H9 (cell line): Measurements from ENCODE around the gene RNPS1. TPM values are rescaled to one million over a fixed set of nuclear protein-coding genes. Genes with fewer than 3 reads are reported as not detected.

Source experiments
- DNase-seq: peaks from one replicate; pipeline ENCODE4 v3.0.0-alpha.2; 2017
- H2AFZ ChIP-seq: one replicate; pipeline ENCODE4 v1.6.1; 2013; ENCODE audit warnings: mild to moderate bottlenecking, low read length, control low read depth, moderate library complexity
- H2AK5ac ChIP-seq: 2 replicates; pipeline ENCODE4 v1.6.1; 2013; ENCODE audit warnings: low read length, control low read depth, mixed read lengths; ENCODE audit not compliant: insufficient read length
- H2BK120ac ChIP-seq: one replicate; pipeline ENCODE4 v1.6.1; 2013; ENCODE audit warnings: low read depth, mild to moderate bottlenecking, low read length, control low read depth, inconsistent platforms; ENCODE audit not compliant: poor library complexity, severe bottlenecking
- H2BK12ac ChIP-seq: 2 replicates; pipeline ENCODE4 v1.6.1; 2013; ENCODE audit warnings: low read length, control low read depth, mixed read lengths, low read depth; ENCODE audit not compliant: insufficient read length
- H2BK15ac ChIP-seq: 2 replicates; pipeline ENCODE4 v1.6.1; 2013; ENCODE audit warnings: low read depth, low read length, control low read depth
- H2BK20ac ChIP-seq: one replicate; pipeline ENCODE4 v1.6.1; 2013; ENCODE audit warnings: low read depth, mild to moderate bottlenecking, low read length, control low read depth, inconsistent platforms; ENCODE audit not compliant: poor library complexity, severe bottlenecking
- H2BK5ac ChIP-seq: 2 replicates; pipeline ENCODE4 v1.6.1; 2013; ENCODE audit warnings: low read length, control low read depth, mixed read lengths; ENCODE audit not compliant: insufficient read length
- H3K14ac ChIP-seq: 2 replicates; pipeline ENCODE4 v1.6.1; 2013; ENCODE audit warnings: low read length, control low read depth; ENCODE audit not compliant: insufficient read depth
- H3K18ac ChIP-seq: 2 replicates; pipeline ENCODE4 v1.6.1; 2013; ENCODE audit warnings: low read depth, mild to moderate bottlenecking, mixed read lengths, low read length, control low read depth; ENCODE audit not compliant: insufficient read length
- H3K23ac ChIP-seq: 2 replicates; pipeline ENCODE4 v1.6.1; 2013; ENCODE audit warnings: low read length, control low read depth, mixed read lengths, low read depth; ENCODE audit not compliant: insufficient read length
- H3K23me2 ChIP-seq: 2 replicates; pipeline ENCODE4 v1.6.1; 2013; ENCODE audit warnings: low read depth, mild to moderate bottlenecking, mixed read lengths, low read length, control low read depth; ENCODE audit not compliant: insufficient read length, poor library complexity, severe bottlenecking
- H3K27ac ChIP-seq: 2 replicates; pipeline ENCODE4 v1.5.1; 2013; ENCODE audit warnings: low read length, control low read depth, mixed read lengths, low read depth; ENCODE audit not compliant: insufficient read length
- H3K27me3 ChIP-seq: 2 replicates; pipeline ENCODE4 v1.6.1; 2013; ENCODE audit warnings: low read length, control low read depth, inconsistent platforms; ENCODE audit not compliant: insufficient read depth
- H3K4ac ChIP-seq: 2 replicates; pipeline ENCODE4 v1.6.1; 2013; ENCODE audit warnings: low read depth, mild to moderate bottlenecking, control low read depth, inconsistent platforms, low read length, moderate library complexity
- H3K4me1 ChIP-seq: 2 replicates; pipeline ENCODE4 v1.6.1; 2013; ENCODE audit warnings: low read length, control low read depth, inconsistent platforms; ENCODE audit not compliant: insufficient read depth
- H3K4me2 ChIP-seq: 2 replicates; pipeline ENCODE4 v1.6.1; 2013; ENCODE audit warnings: low read length, control low read depth, mixed read lengths; ENCODE audit not compliant: insufficient read length, insufficient read depth
- H3K56ac ChIP-seq: 2 replicates; pipeline ENCODE4 v1.6.1; 2013; ENCODE audit warnings: low read depth, mild to moderate bottlenecking, mixed read lengths, low read length, control low read depth; ENCODE audit not compliant: insufficient read length
- H3K79me1 ChIP-seq: 2 replicates; pipeline ENCODE4 v1.6.1; 2013; ENCODE audit warnings: low read depth, mild to moderate bottlenecking, moderate library complexity, low read length, control low read depth, inconsistent platforms; ENCODE audit not compliant: insufficient read depth, poor library complexity, severe bottlenecking
- H3K79me2 ChIP-seq: 2 replicates; pipeline ENCODE4 v1.6.1; 2013; ENCODE audit warnings: low read length, control low read depth, inconsistent platforms; ENCODE audit not compliant: insufficient read depth
- H3K9ac ChIP-seq: 2 replicates; pipeline ENCODE4 v1.6.1; 2013; ENCODE audit warnings: low read length, control low read depth, mixed read lengths; ENCODE audit not compliant: insufficient read length; ENCODE audit errors: extremely low read depth
- H3K9me3 ChIP-seq: one replicate; pipeline ENCODE4 v1.6.1; 2013; ENCODE audit warnings: low read depth, low read length, inconsistent platforms; ENCODE audit not compliant: control insufficient read depth
- H3T11ph ChIP-seq: one replicate; pipeline ENCODE4 v1.6.1; 2013; ENCODE audit warnings: mild to moderate bottlenecking, low read length, control low read depth, inconsistent platforms
- H4K20me1 ChIP-seq: one replicate; pipeline ENCODE4 v1.6.1; 2013; ENCODE audit not compliant: control insufficient read depth, insufficient read length, insufficient read depth
- H4K5ac ChIP-seq: 2 replicates; pipeline ENCODE4 v1.6.1; 2013; ENCODE audit warnings: low read depth, mild to moderate bottlenecking, mixed read lengths, low read length, control low read depth; ENCODE audit not compliant: insufficient read length
- H4K8ac ChIP-seq: replicated peaks from 2 replicates; pipeline ENCODE4 v1.6.1; 2013; ENCODE audit warnings: low read length, control low read depth, mixed read lengths, low read depth; ENCODE audit not compliant: insufficient read length
- H4K91ac ChIP-seq: 2 replicates; pipeline ENCODE4 v1.6.1; 2013; ENCODE audit warnings: low read depth, mild to moderate bottlenecking, moderate library complexity, mixed read lengths, low read length, control low read depth; ENCODE audit not compliant: insufficient read length
- H3K27ac Mint-ChIP-seq, 3 experiments: 2 replicates in 2 of 3; 3 replicates in 1 of 3; pipeline ENCODE4 v1.8.0; 2020 to 2021; ENCODE audit warnings: mixed read lengths in 3 of 3, mild to moderate bottlenecking in 1 of 3, moderate library complexity in 1 of 3
- H3K27me3 Mint-ChIP-seq: 2 replicates; pipeline ENCODE4 v1.8.0; 2021; ENCODE audit warnings: low read depth, mild to moderate bottlenecking, moderate library complexity, mixed read lengths
- H3K36me3 Mint-ChIP-seq, 3 experiments: 2 replicates in 2 of 3; 3 replicates in 1 of 3; pipeline ENCODE4 v1.8.0; 2020 to 2021; ENCODE audit warnings: low read depth in 3 of 3, mixed read lengths in 3 of 3; ENCODE audit not compliant: insufficient read depth in 1 of 3
- H3K4me1 Mint-ChIP-seq, 2 experiments: 2 replicates each; pipeline ENCODE4 v1.8.0; 2020; ENCODE audit warnings: mixed read lengths in 2 of 2
- H3K4me3 Mint-ChIP-seq, 2 experiments: 2 replicates in 1 of 2; 3 replicates in 1 of 2; pipeline ENCODE4 v1.8.0; 2020 to 2021; ENCODE audit warnings: mild to moderate bottlenecking in 2 of 2, mixed read lengths in 2 of 2, moderate library complexity in 1 of 2
- H3K9me3 Mint-ChIP-seq, 2 experiments: 2 replicates in 1 of 2; 3 replicates in 1 of 2; pipeline ENCODE4 v1.8.0; 2020; ENCODE audit warnings: mild to moderate bottlenecking in 2 of 2, mixed read lengths in 2 of 2, moderate library complexity in 1 of 2
- WGBS: extraction: QIAGEN DNeasy Blood & Tissue Kit; methylation state at CpG from one replicate; pipeline ENCODE4 v1.1.7; 2013; ENCODE audit warnings: missing lambda C conversion rate, low lambda C conversion rate, mixed read lengths; ENCODE audit not compliant: insufficient read length; ENCODE audit errors: extremely low coverage; 5-methylcytosine and 5-hydroxymethylcytosine counted together
- total RNA-seq: library from RNA; stranded (reverse); gene quantifications from 2 replicates; pipeline ENCODE4 v1.2.1, GENCODE V29; 2021
- TF ChIP-seq, protein P1 (sequence below): fragments of 200-600 bp; sonication (generic); conservative IDR thresholded peaks from 3 replicates; pipeline ENCODE4 v1.8.0; 2021; ENCODE audit warnings: antibody characterized with exemption, mild to moderate bottlenecking

The RNPS1 gene
- total RNA-seq, 1 experiment from 2014 or later = 384 TPM

DNA sequence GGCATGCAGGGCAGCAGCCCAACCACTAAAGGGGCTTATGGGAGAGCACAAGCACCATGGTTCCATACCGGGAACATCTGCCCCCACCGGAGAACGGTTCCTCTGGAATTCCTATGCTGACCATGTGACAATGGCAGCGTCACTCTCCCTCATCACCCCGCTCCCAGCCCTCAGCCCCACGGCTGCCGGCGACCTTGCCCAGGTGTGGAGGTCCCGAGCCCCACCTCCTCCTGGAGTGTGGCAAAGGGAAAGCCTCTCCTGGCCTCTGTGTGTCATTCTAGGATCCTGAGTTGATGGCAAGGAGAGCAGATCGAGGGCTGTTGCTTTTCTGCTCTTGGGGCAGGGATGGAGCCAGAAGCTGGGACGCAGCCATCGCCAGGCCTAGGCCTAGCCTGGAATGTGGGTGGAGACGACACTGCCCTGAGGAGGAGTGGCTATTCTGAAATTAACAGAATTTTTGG is 17.8 kb upstream of the RNPS1 start:
- H2BK120ac ChIP-seq = no peak overlapping the region
- no peak overlapping the region for H3K27ac Mint-ChIP-seq

More for the DNA sequence above, 17.8 kb upstream of the RNPS1 start:
- H2AFZ ChIP-seq = no peak overlapping the region
- H2BK5ac ChIP-seq = no peak overlapping the region
- no peaks in the 10 kb centered on the region for H3K27me3 ChIP-seq
- no peak overlapping the region for H4K91ac ChIP-seq
- H4K8ac ChIP-seq = no peak overlapping the region
- no peak overlapping the region for H3K27ac ChIP-seq
- Mint-ChIP-seq H3K9me3 (no peaks in the 10 kb centered on the region), H3K4me1 (0 out of 4 replicates have a peak, but pooled peaks cover 0 to 3% of the 10 kb centered on the region in 2 experiments), H3K4me3 (no peak overlapping the region), H3K27me3 (peaks cover 2% of the 10 kb centered on the region), H3K36me3 (no peaks in the 10 kb centered on the region)
- DNase-seq = no peak
- no CpG with 5 or more reads among the region's 13 CpGs for WGBS
- H2BK20ac ChIP-seq = no peak overlapping the region
- H3K14ac ChIP-seq = no peak overlapping the region
- H3K4me1 ChIP-seq = no peaks in the 10 kb centered on the region
- no peaks in the 10 kb centered on the region for H3K79me1 ChIP-seq
- H4K20me1 ChIP-seq = no peaks in the 10 kb centered on the region
- H2BK12ac ChIP-seq = no peak overlapping the region
- H3K9me3 ChIP-seq = no peaks in the 10 kb centered on the region
- no peak overlapping the region for H2BK15ac ChIP-seq
- H3K56ac ChIP-seq = no peak overlapping the region
- H3K23me2 ChIP-seq = no peaks in the 10 kb centered on the region
- H3K23ac ChIP-seq = no peak overlapping the region
- no peaks in the 10 kb centered on the region for H3K79me2 ChIP-seq
- no peak overlapping the region for H3K4me2 ChIP-seq
- H3K4ac ChIP-seq = no peak overlapping the region
- no peak overlapping the region for H3T11ph ChIP-seq
- TF ChIP-seq, protein P1, sequence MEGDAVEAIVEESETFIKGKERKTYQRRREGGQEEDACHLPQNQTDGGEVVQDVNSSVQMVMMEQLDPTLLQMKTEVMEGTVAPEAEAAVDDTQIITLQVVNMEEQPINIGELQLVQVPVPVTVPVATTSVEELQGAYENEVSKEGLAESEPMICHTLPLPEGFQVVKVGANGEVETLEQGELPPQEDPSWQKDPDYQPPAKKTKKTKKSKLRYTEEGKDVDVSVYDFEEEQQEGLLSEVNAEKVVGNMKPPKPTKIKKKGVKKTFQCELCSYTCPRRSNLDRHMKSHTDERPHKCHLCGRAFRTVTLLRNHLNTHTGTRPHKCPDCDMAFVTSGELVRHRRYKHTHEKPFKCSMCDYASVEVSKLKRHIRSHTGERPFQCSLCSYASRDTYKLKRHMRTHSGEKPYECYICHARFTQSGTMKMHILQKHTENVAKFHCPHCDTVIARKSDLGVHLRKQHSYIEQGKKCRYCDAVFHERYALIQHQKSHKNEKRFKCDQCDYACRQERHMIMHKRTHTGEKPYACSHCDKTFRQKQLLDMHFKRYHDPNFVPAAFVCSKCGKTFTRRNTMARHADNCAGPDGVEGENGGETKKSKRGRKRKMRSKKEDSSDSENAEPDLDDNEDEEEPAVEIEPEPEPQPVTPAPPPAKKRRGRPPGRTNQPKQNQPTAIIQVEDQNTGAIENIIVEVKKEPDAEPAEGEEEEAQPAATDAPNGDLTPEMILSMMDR = no peak
- H4K5ac ChIP-seq = no peak overlapping the region
- H3K18ac ChIP-seq = no peak overlapping the region
- no peak overlapping the region for H3K9ac ChIP-seq
- H2AK5ac ChIP-seq = no peak overlapping the region
